Neural progenitor cell (in vitro differentiated cells): ENCODE results near the gene KLHL13.

Experiments used
- EZH2 ChIP-seq: fragments of 200-600 bp; sonication (generic); IDR thresholded peaks from 2 replicates; pipeline ENCODE4 v1.6.1; 2017; ENCODE audit warnings: antibody characterized with exemption, mild to moderate bottlenecking, moderate library complexity
- TF ChIP-seq, protein P1 (sequence below): fragments of 200-600 bp; sonication (generic); IDR thresholded peaks from 2 replicates; pipeline ENCODE4 v1.5.1; 2017; ENCODE audit warnings: antibody characterized with exemption, mild to moderate bottlenecking

GRCh38 chrX:118066867-118067515, 49.6 kb downstream of the KLHL13 start:
- TF ChIP-seq, protein P1, sequence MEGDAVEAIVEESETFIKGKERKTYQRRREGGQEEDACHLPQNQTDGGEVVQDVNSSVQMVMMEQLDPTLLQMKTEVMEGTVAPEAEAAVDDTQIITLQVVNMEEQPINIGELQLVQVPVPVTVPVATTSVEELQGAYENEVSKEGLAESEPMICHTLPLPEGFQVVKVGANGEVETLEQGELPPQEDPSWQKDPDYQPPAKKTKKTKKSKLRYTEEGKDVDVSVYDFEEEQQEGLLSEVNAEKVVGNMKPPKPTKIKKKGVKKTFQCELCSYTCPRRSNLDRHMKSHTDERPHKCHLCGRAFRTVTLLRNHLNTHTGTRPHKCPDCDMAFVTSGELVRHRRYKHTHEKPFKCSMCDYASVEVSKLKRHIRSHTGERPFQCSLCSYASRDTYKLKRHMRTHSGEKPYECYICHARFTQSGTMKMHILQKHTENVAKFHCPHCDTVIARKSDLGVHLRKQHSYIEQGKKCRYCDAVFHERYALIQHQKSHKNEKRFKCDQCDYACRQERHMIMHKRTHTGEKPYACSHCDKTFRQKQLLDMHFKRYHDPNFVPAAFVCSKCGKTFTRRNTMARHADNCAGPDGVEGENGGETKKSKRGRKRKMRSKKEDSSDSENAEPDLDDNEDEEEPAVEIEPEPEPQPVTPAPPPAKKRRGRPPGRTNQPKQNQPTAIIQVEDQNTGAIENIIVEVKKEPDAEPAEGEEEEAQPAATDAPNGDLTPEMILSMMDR, result no peak
- no peak for TF ChIP-seq EZH2
